ENCODE results near the gene KMO.
A peak's percentile ranks its signal among the peaks of the same experiment; 100 is the strongest.

- no peak for TF ChIP-seq SP1 (IDR thresholded peaks at IDR 0.05)
- TF ChIP-seq FOXA1 (IDR thresholded peaks at IDR 0.05), result no peak
- TF ChIP-seq PKNOX1 (IDR thresholded peaks at IDR 0.05), result peak; percentile 76
- no peak for TF ChIP-seq NFRKB (IDR thresholded peaks at IDR 0.05)
- no peak for TF ChIP-seq BHLHE40 (IDR thresholded peaks at IDR 0.05; ENCODE audit: borderline replicate concordance)
- TF ChIP-seq SUZ12 (IDR thresholded peaks at IDR 0.05), result no peak
- no peak for TF ChIP-seq ZNF384 (IDR thresholded peaks at IDR 0.05)
- no peak for TF ChIP-seq HDGF (IDR thresholded peaks at IDR 0.05; ENCODE audit: borderline replicate concordance)
- TF ChIP-seq FOXM1 (IDR thresholded peaks at IDR 0.05; ENCODE audit: borderline replicate concordance), result no peak
- TF ChIP-seq ELF4 (IDR thresholded peaks at IDR 0.05), result no peak
- no peak for TF ChIP-seq ARNT (IDR thresholded peaks at IDR 0.05)
- no peak for TF ChIP-seq TARDBP (IDR thresholded peaks at IDR 0.05)
- TF ChIP-seq CTBP1 (IDR thresholded peaks at IDR 0.05; ENCODE audit: borderline replicate concordance), result no peak
Observed at GRCh38 chr1:241519308-241520079, 12.7 kb upstream of the KMO start, which contains the start of gene FH.
